Measurements from ENCODE around the gene MACROH2A1.

DNA sequence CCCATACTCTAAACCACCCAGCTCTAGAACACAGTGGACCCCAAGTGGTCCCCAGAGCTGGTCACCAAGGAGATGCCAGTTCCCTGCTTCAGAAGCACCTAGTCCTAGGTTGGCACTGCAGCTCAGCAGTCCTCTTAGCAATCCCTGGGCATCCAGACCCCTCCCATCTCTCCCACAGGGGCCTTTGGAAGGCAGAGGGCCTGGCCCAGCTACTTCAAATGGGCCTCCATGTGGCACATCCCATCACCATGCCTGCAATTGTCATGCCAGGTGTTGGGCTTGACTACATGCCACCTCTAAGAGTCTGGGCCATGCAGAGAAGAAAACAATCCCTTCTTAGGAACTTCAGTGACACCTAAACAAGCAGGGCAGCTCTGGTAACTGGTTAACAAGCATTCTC lies 14.1 kb downstream of the MACROH2A1 start:
- TF ChIP-seq POLR2A (IDR thresholded peaks at IDR 0.05) (no peak), CTCF (IDR thresholded peaks at IDR 0.05) (no peak)
